SK-N-MC (cell line): ENCODE results near the gene TMEM132C.

Source experiments
- DNase-seq: peaks from one replicate; pipeline ENCODE4 v3.0.0-alpha.2; 2011; ENCODE audit warnings: low read depth, low spot score
- H3K27ac ChIP-seq: fragments of 200-600 bp; sonication (generic); 2 replicates; pipeline ENCODE4 v1.5.1; 2016; ENCODE audit warnings: mixed run types
- H3K36me3 ChIP-seq: fragments of 200-600 bp; sonication (generic); 2 replicates; pipeline ENCODE4 v1.6.1; 2017; ENCODE audit warnings: antibody characterized with exemption, low read length, mixed read lengths; ENCODE audit not compliant: insufficient read depth
- H3K4me3 ChIP-seq: fragments of 200-600 bp; sonication (generic); 2 replicates; pipeline ENCODE4 v1.5.1; 2016
- H3K9ac ChIP-seq: fragments of 200-600 bp; sonication (generic); 2 replicates; pipeline ENCODE4 v1.8.0; 2017; ENCODE audit warnings: mixed run types, mixed read lengths; ENCODE audit not compliant: insufficient read length
- H3K9me3 ChIP-seq: fragments of 200-600 bp; sonication (generic); 2 replicates; pipeline ENCODE4 v1.6.1; 2017; ENCODE audit warnings: low read depth, mild to moderate bottlenecking, antibody characterized with exemption, low read length, moderate library complexity, mixed read lengths
- EZH2 ChIP-seq: fragments of 200-600 bp; sonication (generic); IDR thresholded peaks from one replicate; pipeline ENCODE4 v1.6.1; 2017; ENCODE audit warnings: antibody characterized with exemption
- FOXP2 ChIP-seq: optimal IDR thresholded peaks from 2 replicates; pipeline ENCODE3; 2011; ENCODE audit warnings: mild to moderate bottlenecking, moderate library complexity; ENCODE audit not compliant: insufficient read depth; ENCODE audit errors: extremely low read length, control extremely low read depth
- POLR2AphosphoS5 ChIP-seq: IDR thresholded peaks from 2 replicates; pipeline ENCODE4 v1.6.1; 2012; ENCODE audit warnings: mild to moderate bottlenecking, low read depth, low read length, borderline replicate concordance

Gene TMEM132C

DNA sequence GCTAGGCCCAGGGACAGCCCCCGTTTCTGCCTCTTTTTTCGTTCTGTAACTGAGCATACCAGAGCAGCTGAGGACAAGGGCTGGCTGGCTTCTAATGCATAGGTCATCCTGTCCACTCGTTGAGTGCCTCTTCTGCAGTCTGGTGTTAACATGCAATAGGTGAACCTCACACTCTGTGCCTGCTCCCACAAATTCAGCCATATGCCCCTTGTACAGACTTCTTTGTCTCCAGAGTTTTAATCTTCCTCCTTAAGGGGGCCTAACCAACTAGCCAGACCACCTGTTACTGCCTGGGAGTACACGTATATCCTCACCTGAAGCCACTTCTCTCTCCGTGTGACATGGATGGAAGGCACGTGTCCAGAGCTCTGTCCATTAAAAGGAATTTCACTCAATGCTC, 445.7 kb downstream of the TMEM132C start:
- H3K27ac ChIP-seq: no peak overlapping the region
- no peaks in the 10 kb centered on the region for H3K9me3 ChIP-seq
- no peak for TF ChIP-seq POLR2AphosphoS5
- TF ChIP-seq EZH2: no peak
- TF ChIP-seq FOXP2: no peak
- DNase-seq: no peak
- no peak overlapping the region for H3K9ac ChIP-seq
- no peak overlapping the region for H3K4me3 ChIP-seq
- no peaks in the 10 kb centered on the region for H3K36me3 ChIP-seq

DNA sequence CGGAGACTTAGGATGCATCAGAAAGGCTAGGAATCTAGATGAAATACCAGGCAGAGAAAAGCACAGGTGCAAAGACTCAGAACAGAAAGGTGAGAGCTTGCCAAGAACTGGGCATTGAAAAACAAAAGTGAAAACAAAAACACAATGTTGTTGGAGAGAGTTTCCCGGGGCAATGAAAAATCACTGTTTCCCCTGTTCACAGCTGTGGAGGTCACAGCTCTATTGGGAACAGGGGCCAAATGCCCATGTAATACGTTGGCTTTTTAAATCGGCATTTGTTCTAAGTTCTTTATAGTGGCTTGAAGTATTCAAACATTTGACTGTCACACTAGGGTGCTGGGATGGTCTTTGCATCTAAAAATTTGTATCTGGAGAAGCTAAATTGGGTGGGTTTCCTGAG, 448.5 kb downstream of the TMEM132C start:
- no peaks in the 10 kb centered on the region for H3K9me3 ChIP-seq
- TF ChIP-seq FOXP2 (no peak), POLR2AphosphoS5 (no peak), EZH2 (no peak)
- H3K36me3 ChIP-seq: no peaks in the 10 kb centered on the region
- H3K4me3 ChIP-seq: no peak overlapping the region
- H3K27ac ChIP-seq: no peak overlapping the region
- DNase-seq: no peak
- no peak overlapping the region for H3K9ac ChIP-seq

DNA sequence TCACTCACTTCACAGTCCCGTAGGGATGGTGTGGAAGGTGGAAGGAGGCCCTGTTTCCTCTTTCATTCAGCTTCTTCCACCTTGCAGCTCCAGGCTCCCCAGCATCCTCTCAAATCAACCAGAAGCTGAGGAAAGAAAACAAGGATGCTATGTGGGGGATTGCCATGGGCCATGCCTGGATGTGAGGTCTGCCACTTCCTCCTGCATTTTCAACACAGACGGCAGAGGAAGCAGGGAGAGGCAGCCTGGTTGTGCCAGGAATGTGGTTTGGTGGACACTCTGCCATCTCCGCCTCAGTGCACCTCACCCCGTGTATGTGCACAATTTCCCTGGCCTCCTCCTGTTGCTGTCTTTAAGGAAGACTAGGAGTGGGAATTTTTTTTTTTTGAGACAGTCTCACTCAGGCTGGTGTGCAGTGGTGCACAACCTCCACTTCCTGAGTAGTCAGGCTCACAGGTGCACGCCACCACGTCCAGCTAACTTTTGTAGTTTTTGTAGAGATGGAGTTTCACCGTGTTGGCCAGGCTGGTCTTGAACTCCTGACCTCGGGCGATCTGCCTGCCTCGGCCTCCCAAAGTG, 457.6 kb downstream of the TMEM132C start:
- H3K27ac ChIP-seq: no peak overlapping the region
- no peak for DNase-seq
- no peak for TF ChIP-seq EZH2
- no peak for TF ChIP-seq POLR2AphosphoS5
- TF ChIP-seq FOXP2: no peak
- no peaks in the 10 kb centered on the region for H3K36me3 ChIP-seq
- no peak overlapping the region for H3K4me3 ChIP-seq
- H3K9ac ChIP-seq: no peak overlapping the region
- H3K9me3 ChIP-seq: no peaks in the 10 kb centered on the region

DNA sequence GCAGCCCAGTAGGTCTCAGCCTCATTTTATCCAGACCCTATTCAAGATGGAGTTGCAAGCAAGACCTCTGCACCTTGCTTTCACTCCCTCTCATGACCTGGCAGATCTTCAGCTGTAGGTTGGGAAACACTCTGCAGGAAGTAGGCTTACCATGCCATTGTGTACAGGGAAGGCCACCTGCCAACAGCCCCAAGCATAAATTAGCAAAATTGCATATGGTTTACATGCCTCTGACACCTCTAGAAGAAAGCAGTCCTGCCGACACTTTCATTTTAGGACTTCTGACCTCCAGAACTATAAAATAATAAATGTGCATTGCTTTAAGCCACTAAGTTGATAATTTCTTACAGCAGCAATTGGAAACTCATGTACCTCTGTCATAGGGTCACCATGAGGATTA, 459.9 kb downstream of the TMEM132C start:
- DNase-seq: no peak
- Histone ChIP-seq H3K36me3 (no peaks in the 10 kb centered on the region), H3K4me3 (no peak overlapping the region), H3K27ac (no peak overlapping the region), H3K9me3 (no peaks in the 10 kb centered on the region), H3K9ac (no peak overlapping the region)
- no peak for TF ChIP-seq FOXP2
- TF ChIP-seq EZH2: no peak
- no peak for TF ChIP-seq POLR2AphosphoS5

- no peak for TF ChIP-seq EZH2
- TF ChIP-seq POLR2AphosphoS5: no peak
- TF ChIP-seq FOXP2: no peak
- no peaks in the 10 kb centered on the region for H3K9me3 ChIP-seq
- H3K36me3 ChIP-seq: no peaks in the 10 kb centered on the region
- DNase-seq: no peak
- no peak overlapping the region for H3K27ac ChIP-seq
- no peak overlapping the region for H3K4me3 ChIP-seq
- H3K9ac ChIP-seq: no peak overlapping the region
These were observed 460.5 kb downstream of the TMEM132C start for GRCh38 chr12:128727461-128727860.

DNA sequence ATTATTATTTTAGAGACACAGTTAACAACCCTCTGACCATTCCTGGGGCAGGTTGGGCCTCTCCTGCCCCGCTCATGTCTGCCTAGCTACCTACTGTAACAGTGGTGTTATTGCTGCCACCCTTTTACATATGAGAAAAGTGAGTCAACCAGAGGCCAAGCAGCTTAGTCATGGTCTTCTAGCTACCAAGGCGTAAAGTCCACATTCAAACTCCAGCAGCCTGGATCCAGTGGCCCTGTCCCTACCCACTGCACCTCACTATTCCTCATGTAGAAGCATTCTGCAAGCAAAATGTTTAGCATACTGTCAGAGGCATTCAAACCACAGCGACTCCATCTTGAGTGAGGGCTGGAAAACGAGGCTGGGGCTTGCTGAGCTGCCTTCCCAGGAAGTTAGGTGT, 461.0 kb downstream of the TMEM132C start:
- H3K27ac ChIP-seq: no peak overlapping the region
- H3K36me3 ChIP-seq: no peaks in the 10 kb centered on the region
- H3K9me3 ChIP-seq: no peaks in the 10 kb centered on the region
- H3K9ac ChIP-seq: no peak overlapping the region
- no peak overlapping the region for H3K4me3 ChIP-seq
- no peak for DNase-seq
- TF ChIP-seq EZH2 (no peak), POLR2AphosphoS5 (no peak), FOXP2 (no peak)

DNA sequence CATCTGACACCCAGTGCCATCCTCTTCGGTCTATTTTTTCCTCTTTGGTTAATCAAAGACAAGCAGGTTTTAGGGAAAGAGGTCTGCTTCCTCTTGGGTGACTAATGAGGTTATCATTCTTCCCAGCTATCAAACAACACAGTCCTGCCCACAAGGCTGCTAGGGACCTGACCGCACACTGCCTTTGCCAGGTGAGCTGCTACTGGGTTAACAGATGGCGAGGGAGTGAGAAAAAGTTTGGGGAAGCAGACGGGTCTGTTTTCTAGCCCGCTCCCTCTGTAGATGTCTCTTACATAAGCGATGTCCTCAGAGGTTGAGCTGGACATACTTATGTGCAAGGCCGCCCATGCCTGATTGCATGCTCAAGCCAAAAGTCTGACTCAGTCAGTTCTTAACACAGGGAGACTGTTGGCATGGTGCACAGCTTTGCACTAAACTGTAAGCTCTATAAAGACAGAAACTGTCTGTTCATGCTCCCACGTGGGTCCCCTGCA, 462.7 kb downstream of the TMEM132C start:
- Histone ChIP-seq H3K27ac (no peak overlapping the region), H3K36me3 (no peaks in the 10 kb centered on the region), H3K9me3 (no peaks in the 10 kb centered on the region), H3K9ac (no peak overlapping the region), H3K4me3 (no peak overlapping the region)
- TF ChIP-seq EZH2: no peak
- no peak for TF ChIP-seq FOXP2
- TF ChIP-seq POLR2AphosphoS5: no peak
- no peak for DNase-seq

- TF ChIP-seq EZH2 (no peak), FOXP2 (no peak), POLR2AphosphoS5 (no peak)
- DNase-seq: no peak
- Histone ChIP-seq H3K27ac (no peak overlapping the region), H3K9ac (no peak overlapping the region), H3K36me3 (no peaks in the 10 kb centered on the region), H3K9me3 (no peaks in the 10 kb centered on the region), H3K4me3 (no peak overlapping the region)
These were observed 467.4 kb downstream of the TMEM132C start for GRCh38 chr12:128734371-128734770.
